Amniotic stem cell (primary cell): ENCODE data around the gene ELL2.
"Not testable (repeated sequence)": the region's sequence is repeated elsewhere in the genome, so short reads cannot be mapped to it uniquely, and the experiment has no call there.

ENCODE experiments used
- DNase-seq: peaks from one replicate; lab custom pipeline; 2025; lab: John Stamatoyannopoulos, UW

Gene ELL2

GRCh38 chr5:95907740-95908706 lies 53.6 kb downstream of the ELL2 start:
- no peak for DNase-seq

GRCh38 chr5:95907067-95907705 lies 54.5 kb downstream of the ELL2 start:
- no peak for DNase-seq

- DNase-seq: not testable (repeated sequence)
Observed at GRCh38 chr5:95906398-95906797, 55.3 kb downstream of the ELL2 start.

GRCh38 chr5:95904827-95905226 lies 56.8 kb downstream of the ELL2 start:
- DNase-seq: no peak

GRCh38 chr5:95903838-95904237 lies 57.8 kb downstream of the ELL2 start:
- no peak for DNase-seq

- DNase-seq: no peak
Observed at GRCh38 chr5:95901676-95902627, 59.7 kb downstream of the ELL2 start.

GRCh38 chr5:95900383-95900958 lies 61.2 kb downstream of the ELL2 start:
- no peak for DNase-seq

GRCh38 chr5:95899829-95900228 lies 61.8 kb downstream of the ELL2 start:
- DNase-seq: no peak

GRCh38 chr5:95899006-95899405 lies 62.6 kb downstream of the ELL2 start:
- no peak for DNase-seq

GRCh38 chr5:95895771-95896170 lies 65.9 kb downstream of the ELL2 start:
- no peak for DNase-seq

- DNase-seq: no peak
Observed at GRCh38 chr5:95895251-95895650, 66.4 kb downstream of the ELL2 start.

- no peak for DNase-seq
Observed at GRCh38 chr5:95892784-95893354, 68.8 kb downstream of the ELL2 start.

- DNase-seq: no peak
Observed at GRCh38 chr5:95891499-95891898, 70.2 kb downstream of the ELL2 start.

GRCh38 chr5:95889076-95889475 lies 72.6 kb downstream of the ELL2 start:
- DNase-seq: no peak

GRCh38 chr5:95887977-95888376 lies 73.7 kb downstream of the ELL2 start:
- DNase-seq: no peak

GRCh38 chr5:95886340-95887044 lies 75.2 kb downstream of the ELL2 start:
- no peak for DNase-seq

- no peak for DNase-seq
Observed at GRCh38 chr5:95884511-95884910, 77.1 kb downstream of the ELL2 start.

- DNase-seq: no peak
Observed at GRCh38 chr5:95884017-95884325, 77.7 kb downstream of the ELL2 start.

- no peak for DNase-seq
Observed at GRCh38 chr5:95883185-95884016, 78.2 kb downstream of the ELL2 start.

GRCh38 chr5:95881833-95882232 lies 79.8 kb downstream of the ELL2 start:
- DNase-seq: no peak
